GM18858 (cell line): Measurements from ENCODE around the gene ITPRIPL2.
A peak's percentile ranks its signal among the peaks of the same experiment; 100 is the strongest.

Source experiments
- ATAC-seq: cut with Tn5 transposase; IDR thresholded peaks from one replicate; pipeline ENCODE4 v1.9.1; 2021; ENCODE audit not compliant: unreplicated experiment

Gene ITPRIPL2

GRCh38 chr16:19113577-19114358 is at the start of gene ITPRIPL2:
Gene ITPRIPL2, plus strand, starts transcription at chr16:19113964. Its CDS starts 498 bp downstream, at chr16:19114462.
- ATAC-seq, result no peak

GRCh38 chr16:19066988-19067348 is 46.8 kb upstream of the ITPRIPL2 start:
- ATAC-seq, result no peak

- ATAC-seq, result peak; percentile 78
These were observed 46.2 kb upstream of the ITPRIPL2 start, which contains the start of gene COQ7 for GRCh38 chr16:19067349-19068236. Gene COQ7, plus strand, starts transcription at chr16:19067614. Its CDS starts 51 bp downstream, at chr16:19067665.

- ATAC-seq, result no peak
These were observed 45.4 kb upstream of the ITPRIPL2 start for GRCh38 chr16:19068237-19068815.

- no peak for ATAC-seq
These were observed 41.7 kb upstream of the ITPRIPL2 start for GRCh38 chr16:19071811-19072777.

GRCh38 chr16:19073344-19073743 is 40.4 kb upstream of the ITPRIPL2 start:
- no peak for ATAC-seq

GRCh38 chr16:19073863-19074262 is 39.9 kb upstream of the ITPRIPL2 start:
- ATAC-seq, result no peak

- ATAC-seq, result no peak
These were observed 38.3 kb upstream of the ITPRIPL2 start for GRCh38 chr16:19075511-19075910.

- no peak for ATAC-seq
These were observed 35.9 kb upstream of the ITPRIPL2 start for GRCh38 chr16:19077879-19078278.

GRCh38 chr16:19083670-19084069 is 30.1 kb upstream of the ITPRIPL2 start:
- ATAC-seq, result no peak

GRCh38 chr16:19084139-19084538 is 29.6 kb upstream of the ITPRIPL2 start:
- ATAC-seq, result no peak

- ATAC-seq, result no peak
These were observed 28.9 kb upstream of the ITPRIPL2 start for GRCh38 chr16:19084879-19085278.

GRCh38 chr16:19085679-19086200 is 28.0 kb upstream of the ITPRIPL2 start:
- no peak for ATAC-seq

GRCh38 chr16:19086322-19087199 is 27.2 kb upstream of the ITPRIPL2 start:
- ATAC-seq, result peak; percentile 72

GRCh38 chr16:19088341-19088916 is 25.3 kb upstream of the ITPRIPL2 start:
- ATAC-seq, result no peak

GRCh38 chr16:19089410-19089955 is 24.3 kb upstream of the ITPRIPL2 start:
- ATAC-seq, result no peak

GRCh38 chr16:19090916-19091315 is 22.8 kb upstream of the ITPRIPL2 start:
- ATAC-seq, result no peak

- no peak for ATAC-seq
These were observed 20.9 kb upstream of the ITPRIPL2 start for GRCh38 chr16:19092653-19093410.
